DMS53 treated with DMSO at 0.1 percent for 48 hours (cell line): ENCODE measurements around the gene PRKCB.

Experiments
- DNase-seq: peaks from one replicate; lab custom pipeline; 2025; ENCODE audit not compliant: unreplicated experiment; lab: John Stamatoyannopoulos, UW

Gene PRKCB

DNA sequence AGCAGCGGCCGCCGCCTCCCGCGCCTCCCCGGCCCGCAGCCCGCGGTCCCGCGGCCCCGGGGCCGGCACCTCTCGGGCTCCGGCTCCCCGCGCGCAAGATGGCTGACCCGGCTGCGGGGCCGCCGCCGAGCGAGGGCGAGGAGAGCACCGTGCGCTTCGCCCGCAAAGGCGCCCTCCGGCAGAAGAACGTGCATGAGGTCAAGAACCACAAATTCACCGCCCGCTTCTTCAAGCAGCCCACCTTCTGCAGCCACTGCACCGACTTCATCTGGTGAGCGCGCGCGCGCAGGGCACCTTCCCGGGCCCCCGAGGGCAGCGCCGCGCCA lies 258 bp downstream of the PRKCB start:
- no peak for DNase-seq

DNA sequence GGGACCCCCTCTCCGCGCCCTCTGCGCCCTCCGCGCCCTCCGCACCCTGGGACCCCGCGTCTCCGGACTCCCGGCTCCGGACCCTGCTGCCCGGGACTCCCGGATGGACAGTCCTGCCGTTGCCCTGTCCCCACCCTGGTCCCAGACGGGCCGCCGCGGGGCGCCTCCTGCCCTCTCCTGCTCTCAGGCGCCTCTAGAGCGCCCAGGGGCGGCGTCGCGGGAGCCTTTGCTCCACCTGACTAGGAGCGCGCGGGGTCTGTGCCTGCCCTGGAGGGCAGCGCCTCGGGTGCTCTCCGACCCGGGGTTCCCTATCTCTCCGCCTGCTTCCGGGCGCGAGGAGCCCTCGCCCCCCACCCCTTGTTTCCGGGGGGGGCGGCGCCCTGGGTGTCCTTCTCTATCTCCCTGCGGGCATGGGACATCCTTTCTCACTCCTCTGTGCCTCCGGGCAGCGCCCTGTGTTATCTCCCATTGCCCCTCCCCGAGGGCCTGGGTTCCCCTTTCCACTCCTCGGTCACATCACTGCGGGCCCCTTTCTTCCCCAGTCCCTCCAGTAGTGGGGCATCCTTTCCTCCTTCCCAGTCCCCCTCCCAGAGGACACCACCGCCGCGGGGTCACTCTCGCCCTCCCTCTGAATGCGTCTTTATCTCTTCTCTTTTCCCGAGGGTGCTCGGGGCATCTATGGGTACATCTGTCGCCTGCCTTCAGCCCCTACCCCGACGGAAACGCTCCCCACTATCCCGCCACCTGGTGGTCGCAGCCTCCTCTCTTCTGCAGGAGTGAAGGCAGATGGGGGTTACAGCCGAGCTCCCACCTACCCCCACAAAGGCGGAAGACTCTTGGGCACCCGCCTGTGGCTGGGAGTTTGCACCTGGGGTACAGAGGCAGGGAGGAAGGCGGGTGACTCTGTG lies 875 bp downstream of the PRKCB start:
- no peak for DNase-seq

DNA sequence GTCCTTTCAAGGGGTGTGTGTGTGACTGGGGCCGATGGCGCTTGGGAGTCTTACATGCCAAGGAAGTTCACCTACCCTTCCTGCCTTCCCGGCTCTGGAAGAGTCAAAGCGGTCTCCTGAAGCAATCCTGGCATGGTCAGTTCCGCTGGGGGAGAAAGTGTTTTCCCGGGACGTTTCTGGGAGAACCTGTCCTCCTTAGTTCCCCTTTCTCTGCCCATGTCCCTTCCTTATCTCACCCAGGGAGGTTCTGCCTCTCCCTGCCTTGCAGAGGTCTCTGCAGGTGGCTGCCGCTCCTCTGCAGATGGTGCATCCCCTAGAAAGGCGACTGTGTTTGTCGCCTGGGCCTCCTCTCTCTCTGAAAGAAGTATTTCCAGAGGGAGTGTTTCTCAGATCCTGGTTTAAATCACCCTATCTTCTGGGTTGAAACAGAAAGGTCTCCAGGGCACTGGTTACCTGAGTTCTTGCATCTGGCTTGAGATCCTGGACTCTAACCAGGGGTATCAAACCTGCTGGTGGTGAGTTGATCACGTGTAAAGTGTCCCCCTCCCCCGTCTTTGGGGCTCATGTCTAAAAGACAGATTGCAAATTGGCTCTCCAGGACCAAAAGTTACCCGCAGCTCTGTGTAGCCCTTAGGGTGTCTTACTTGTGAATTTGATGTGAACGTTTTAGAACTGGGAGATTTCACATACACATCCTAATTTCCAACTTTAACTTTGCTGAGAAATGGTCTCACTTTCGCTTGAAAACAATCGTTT lies 1.9 kb downstream of the PRKCB start:
- no peak for DNase-seq

DNA sequence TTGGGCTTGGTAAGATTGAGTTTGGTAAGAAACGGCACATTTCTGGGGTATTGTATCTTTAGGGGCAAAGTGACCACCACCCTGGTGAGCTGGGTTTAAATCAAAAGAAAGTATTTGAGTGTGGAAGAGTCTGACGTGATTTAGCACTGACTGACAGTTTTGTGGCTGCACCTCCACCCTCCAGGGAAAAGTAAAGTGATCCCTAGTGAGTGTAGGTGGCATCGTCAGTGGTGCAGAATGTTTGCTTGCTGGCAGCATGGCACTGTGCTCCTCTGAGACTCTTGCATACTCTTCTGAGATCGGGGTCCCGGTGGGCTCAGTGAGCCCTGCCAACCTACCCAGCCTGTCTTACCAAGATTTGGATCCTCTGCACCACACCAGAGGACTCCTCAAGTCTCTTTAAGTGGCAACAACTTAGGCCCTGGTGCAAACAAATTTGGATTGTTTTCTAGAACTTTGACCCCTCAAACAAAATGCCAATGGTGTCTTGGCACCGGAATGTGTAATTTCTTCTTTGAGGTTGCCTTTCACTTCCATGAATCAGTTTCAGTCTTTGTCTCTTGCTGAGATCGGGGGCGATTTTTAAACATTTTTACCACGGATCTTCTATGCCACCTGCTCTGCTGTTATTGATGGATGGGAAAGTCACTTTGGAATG lies 2.8 kb downstream of the PRKCB start:
- DNase-seq, result no peak

- DNase-seq, result no peak
Observed at GRCh38 chr16:23840310-23840709, 4.5 kb downstream of the PRKCB start.

- no peak for DNase-seq
Observed at GRCh38 chr16:23842137-23842600, 6.4 kb downstream of the PRKCB start.

DNA sequence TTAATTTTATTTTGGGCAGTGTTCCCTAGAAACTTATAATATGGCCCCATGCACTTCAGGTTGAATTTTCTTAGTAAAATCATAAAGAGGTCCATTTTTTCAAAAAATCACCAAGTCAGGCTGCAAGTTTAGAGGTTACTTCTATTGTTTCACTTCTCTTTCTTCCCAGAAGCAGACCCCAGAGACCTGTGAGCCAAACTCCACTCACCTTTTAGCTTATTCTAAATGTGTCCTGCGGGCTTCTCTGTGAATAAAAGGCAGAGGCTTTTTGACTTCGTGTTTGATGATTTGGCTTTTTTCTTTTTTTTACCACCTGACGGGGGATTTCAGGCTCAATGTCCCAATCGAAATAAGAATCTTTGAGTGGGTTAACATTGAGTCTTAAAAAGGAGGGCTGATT lies 7.4 kb downstream of the PRKCB start:
- DNase-seq, result no peak

DNA sequence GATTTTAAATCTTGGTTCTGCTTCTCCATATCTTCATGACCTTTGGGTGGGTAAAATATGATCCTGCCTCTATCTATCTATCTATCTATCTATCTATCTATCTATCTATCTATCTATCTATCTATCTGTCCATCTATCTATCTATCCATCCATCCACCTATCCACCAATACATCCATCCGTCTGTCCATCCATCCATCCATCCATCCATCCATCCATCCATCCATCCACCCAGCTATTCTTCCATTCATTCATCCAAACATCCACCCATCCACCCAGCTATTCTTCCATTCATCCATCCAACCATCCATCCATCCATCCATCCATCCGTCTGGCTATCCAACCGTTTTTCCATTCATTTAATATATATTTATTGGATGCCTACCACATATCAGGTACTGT lies 11.5 kb downstream of the PRKCB start:
- no peak for DNase-seq

DNA sequence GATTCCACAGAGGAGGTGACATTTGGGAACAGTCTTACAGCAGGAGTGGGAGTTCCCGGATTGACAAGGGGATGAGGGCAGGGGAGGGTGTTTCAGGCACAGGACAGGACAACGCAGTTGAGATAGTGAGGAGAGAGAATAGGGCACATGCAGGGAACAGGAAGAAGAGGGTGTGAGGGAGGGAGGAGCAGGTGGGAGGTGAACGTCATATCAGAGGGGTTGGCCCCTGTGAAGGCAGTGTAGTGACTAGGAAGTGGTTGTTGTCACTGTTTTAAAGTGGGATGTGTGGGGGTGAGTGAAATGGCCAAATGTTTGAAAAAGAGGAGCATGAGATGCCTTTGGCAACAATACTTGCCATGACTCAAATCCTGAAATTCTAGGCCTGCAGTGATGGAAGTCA lies 12.2 kb downstream of the PRKCB start:
- no peak for DNase-seq

DNA sequence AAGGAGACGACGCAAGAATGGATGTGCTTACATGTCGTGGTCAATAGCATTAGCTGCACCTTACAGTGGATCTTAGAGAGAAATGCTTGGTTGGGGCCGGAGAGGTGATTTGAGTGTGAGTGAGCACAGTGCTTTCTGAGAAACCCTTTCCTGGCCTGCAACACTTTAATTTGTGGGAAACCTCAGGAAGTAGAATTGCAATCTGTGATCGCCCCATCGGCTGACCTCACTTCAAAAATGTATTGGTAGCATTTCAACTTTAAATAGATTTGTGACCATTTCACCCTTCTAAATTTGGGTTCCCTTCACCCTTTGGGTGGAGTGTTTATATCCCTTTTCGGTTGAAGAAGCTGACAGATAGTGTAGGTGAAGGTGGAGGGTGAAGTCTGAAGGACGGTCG lies 13.2 kb downstream of the PRKCB start:
- DNase-seq, result no peak

- DNase-seq, result no peak
Observed at GRCh38 chr16:23852794-23853562, 17.2 kb downstream of the PRKCB start.

- no peak for DNase-seq
Observed at GRCh38 chr16:23855010-23855409, 19.2 kb downstream of the PRKCB start.

DNA sequence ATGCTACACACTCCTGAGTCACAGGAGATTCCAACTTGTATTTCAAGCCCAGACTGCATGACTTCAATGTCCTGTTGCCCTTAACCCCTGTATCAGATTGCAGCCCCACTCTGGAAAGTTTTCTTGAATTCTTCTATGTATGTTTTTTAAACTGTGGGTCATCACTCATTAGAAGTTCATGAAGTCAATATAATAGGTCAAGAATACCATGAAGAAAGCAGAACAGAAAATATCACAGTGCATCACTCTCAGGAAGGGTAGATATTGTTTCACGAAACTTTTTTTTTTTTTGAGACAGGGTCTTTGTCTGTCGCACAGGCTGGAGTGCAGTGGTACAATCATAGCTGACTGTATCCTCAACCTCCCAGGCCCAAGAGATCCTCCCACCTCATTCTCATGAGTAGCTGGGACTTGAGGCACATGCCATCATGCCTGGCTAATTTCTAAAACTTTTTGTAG lies 20.5 kb downstream of the PRKCB start:
- DNase-seq, result no peak

DNA sequence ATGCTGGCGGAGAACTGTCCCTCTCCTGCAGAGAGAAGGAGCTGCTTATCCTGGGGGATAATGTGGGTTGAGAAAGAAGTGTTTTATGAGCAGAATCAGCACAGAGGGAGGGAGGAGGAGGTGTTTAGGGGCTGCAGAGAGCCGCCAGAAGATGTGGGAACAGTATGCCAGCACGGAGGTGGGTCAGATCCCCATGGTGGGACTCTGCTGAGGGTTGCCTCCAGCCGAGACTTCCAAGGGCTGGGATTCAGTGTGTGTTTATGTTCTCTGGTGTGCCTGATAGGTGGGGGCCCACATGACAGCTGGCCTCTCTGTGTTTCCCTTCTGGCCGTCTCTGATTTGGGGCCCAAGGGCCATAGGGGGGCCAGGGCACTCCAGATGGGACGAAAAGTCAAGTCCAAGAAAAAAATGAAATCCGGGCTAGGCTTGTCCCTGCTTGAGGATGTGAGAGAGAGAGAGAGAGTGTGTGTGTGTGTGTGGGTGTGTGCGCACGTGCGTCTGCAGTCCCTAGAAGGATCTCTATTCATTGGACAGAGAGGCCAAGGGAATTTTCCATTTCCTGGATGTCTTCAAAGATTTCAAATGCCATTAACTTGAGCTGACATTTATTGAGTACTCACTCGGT lies 21.6 kb downstream of the PRKCB start:
- no peak for DNase-seq

DNA sequence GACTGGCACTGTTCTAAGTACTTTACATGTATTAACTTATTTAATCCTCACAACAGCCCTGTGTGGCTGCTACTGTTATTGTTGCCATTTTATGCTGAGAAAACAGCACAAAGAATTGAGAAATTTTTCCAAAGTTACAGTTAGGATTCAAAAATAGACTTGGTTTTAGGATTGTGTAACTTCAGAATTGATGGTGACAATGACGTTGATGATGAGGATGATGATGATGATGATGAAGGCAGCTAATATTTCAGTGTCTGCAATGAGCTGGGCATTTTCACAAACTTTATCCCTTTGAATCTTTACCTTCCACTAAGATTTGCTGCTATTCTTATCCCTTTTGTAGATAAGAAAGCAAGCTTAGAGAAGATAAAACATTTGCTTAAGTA lies 22.1 kb downstream of the PRKCB start:
- DNase-seq, result no peak

DNA sequence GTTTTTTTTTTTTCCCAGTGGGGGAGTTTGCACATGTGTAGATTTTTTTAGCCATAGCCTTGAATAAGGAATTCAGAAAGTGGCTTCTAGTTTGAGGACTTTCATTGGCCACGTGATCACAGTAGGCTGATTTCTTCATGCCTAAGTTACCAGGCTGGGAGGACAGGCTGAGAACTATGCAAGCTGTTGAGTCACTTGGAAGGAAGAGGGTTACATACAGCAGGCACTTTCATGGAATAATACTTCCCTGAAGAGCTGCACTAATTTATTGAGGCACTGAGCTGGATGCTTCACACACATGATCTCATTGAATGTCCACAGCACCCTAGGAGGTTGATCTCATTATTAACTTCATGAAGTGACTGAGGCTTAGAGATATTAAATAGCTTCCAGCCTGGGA lies 22.8 kb downstream of the PRKCB start:
- no peak for DNase-seq

- no peak for DNase-seq
Observed at GRCh38 chr16:23859713-23860269, 24.0 kb downstream of the PRKCB start.

DNA sequence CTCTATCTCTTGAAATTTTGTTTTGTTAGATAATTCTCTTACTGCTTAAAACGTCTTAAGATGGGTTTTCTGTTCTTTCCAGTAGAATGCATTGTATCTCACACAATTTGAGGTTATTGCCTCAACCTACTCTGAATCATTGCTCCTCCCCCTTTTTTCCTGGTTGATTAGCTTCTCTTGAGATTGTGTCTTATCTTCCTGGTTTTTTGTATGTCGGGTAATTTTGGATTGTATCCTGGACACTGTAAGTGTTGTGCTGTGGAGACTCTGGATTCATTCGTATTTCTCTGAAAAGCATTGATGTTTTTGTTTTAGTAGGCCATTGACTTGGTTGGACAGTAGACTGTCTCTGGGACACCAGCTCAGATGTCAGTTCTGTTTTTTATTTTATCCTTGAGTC lies 26.1 kb downstream of the PRKCB start:
- DNase-seq, result no peak

DNA sequence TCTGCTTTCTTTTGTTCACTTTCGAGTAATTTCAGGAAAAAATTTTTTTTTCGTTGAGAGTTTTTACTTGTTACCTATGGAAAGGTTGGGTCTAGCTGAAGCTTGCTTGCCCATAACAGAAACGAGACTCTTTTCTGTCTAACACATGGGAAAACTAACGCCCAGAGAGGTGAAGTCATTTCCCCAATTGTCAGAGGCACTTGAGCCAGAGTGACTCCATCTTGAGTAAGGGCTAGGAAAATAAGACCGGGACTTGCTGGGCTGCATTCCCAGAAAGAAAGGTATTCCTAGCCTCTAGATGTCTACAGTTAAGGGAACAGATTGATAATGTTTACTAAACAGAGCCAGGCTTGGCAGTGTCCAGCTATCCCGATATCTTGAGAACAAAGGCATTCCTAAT lies 26.8 kb downstream of the PRKCB start:
- no peak for DNase-seq
